GM12801 (cell line): ENCODE data around the gene TRMT1.

Experiments used
- CTCF ChIP-seq: IDR thresholded peaks from one replicate; pipeline ENCODE4 v1.5.1; 2011; ENCODE audit warnings: control low read depth; ENCODE audit not compliant: insufficient read length; ENCODE audit errors: extremely low read depth

The TRMT1 gene

GRCh38 chr19:13095934-13096927 lies 20.3 kb downstream of the TRMT1 start:
- no peak for TF ChIP-seq CTCF

- no peak for TF ChIP-seq CTCF
These were observed 21.2 kb downstream of the TRMT1 start for GRCh38 chr19:13095393-13095784.

GRCh38 chr19:13094771-13095392 lies 21.7 kb downstream of the TRMT1 start:
- no peak for TF ChIP-seq CTCF

GRCh38 chr19:13094106-13094504 lies 22.4 kb downstream of the TRMT1 start:
- TF ChIP-seq CTCF, result no peak

- no peak for TF ChIP-seq CTCF
These were observed 23.0 kb downstream of the TRMT1 start for GRCh38 chr19:13093407-13094105.

- no peak for TF ChIP-seq CTCF
These were observed 23.8 kb downstream of the TRMT1 start for GRCh38 chr19:13092606-13093235.

- no peak for TF ChIP-seq CTCF
These were observed 24.4 kb downstream of the TRMT1 start for GRCh38 chr19:13092158-13092543.
